Measurements from ENCODE around the gene PLEKHA6.

- TF ChIP-seq CTCF (IDR thresholded peaks at IDR 0.05) (peak in 1 of 6 experiments; percentile 20), POLR2A (IDR thresholded peaks at IDR 0.05) (no peak)
Observed at GRCh38 chr1:204377800-204378668, 18.3 kb upstream of the PLEKHA6 start.
